ENCODE data around the gene GSTCD. TPM values are rescaled to one million over a fixed set of nuclear protein-coding genes. Genes with fewer than 3 reads are reported as not detected.
"Not testable (repeated sequence)": the region's sequence is repeated elsewhere in the genome, so short reads cannot be mapped to it uniquely, and the experiment has no call there.

The GSTCD gene
- total RNA-seq, 6 donors from 2014 or later = 6.0 to 9.9 (median 8.0) TPM

GRCh38 chr4:105714071-105714521, 5.5 kb downstream of the GSTCD start:
- Histone ChIP-seq H3K4me3 (peak overlapping the region in 2 of 4 donors; percentile 15 to 22), H3K36me3 (peaks cover 0 to 2% (median 0%) of the 10 kb centered on the region in 4 donors), H3K4me1 (peaks cover 6 to 14% (median 11%) of the 10 kb centered on the region in 4 donors), H3K27me3 (no peaks in the 10 kb centered on the region), H3K27ac (no peak overlapping the region), H3K9me3 (no peaks in the 10 kb centered on the region)
- DNase-seq (no peak), ATAC-seq (ENCODE audit: low FRiP score in 2 of 2) (peak in 1 of 2 donors; percentile 46)
- 49 to 71% methylated on average over 5 of the region's 5 CpGs for WGBS, 2 donors
- TF ChIP-seq CTCF (IDR thresholded peaks at IDR 0.05) (no peak), POLR2A (IDR thresholded peaks at IDR 0.05) (no peak), POLR2AphosphoS5 (IDR thresholded peaks at IDR 0.05) (no peak), EP300 (IDR thresholded peaks at IDR 0.05) (no peak)

- H3K27ac ChIP-seq = no peak overlapping the region
- no peak for TF ChIP-seq CTCF (IDR thresholded peaks at IDR 0.05)
- H3K4me3 ChIP-seq = no peak overlapping the region
- ATAC-seq (ENCODE audit: low FRiP score in 2 of 2) = no peak
- H3K4me1 ChIP-seq = peaks cover 0 to 7% (median 3%) of the 10 kb centered on the region in 4 donors
- H3K27me3 ChIP-seq = no peaks in the 10 kb centered on the region
- 55 to 64% methylated on average over 1 of the region's 1 CpG for WGBS, 2 donors
- H3K9me3 ChIP-seq = no peaks in the 10 kb centered on the region
- peaks cover 0 to 5% (median 0%) of the 10 kb centered on the region in 4 donors for H3K36me3 ChIP-seq
- no peak for DNase-seq
These were observed 6.3 kb downstream of the GSTCD start for GRCh38 chr4:105714932-105715331.

GRCh38 chr4:105715692-105716278, 7.2 kb downstream of the GSTCD start:
- Histone ChIP-seq H3K4me3 (no peak overlapping the region), H3K9me3 (no peaks in the 10 kb centered on the region), H3K36me3 (peaks cover 0 to 5% (median 0%) of the 10 kb centered on the region in 4 donors), H3K27ac (no peak overlapping the region), H3K27me3 (no peaks in the 10 kb centered on the region), H3K4me1 (peaks cover 0 to 7% (median 3%) of the 10 kb centered on the region in 4 donors)
- ATAC-seq (ENCODE audit: low FRiP score in 2 of 2) (peak in 1 of 2 donors; percentile 53), DNase-seq (no peak)
- 44 to 50% methylated on average over 4 of the region's 4 CpGs for whole genome bisulfite sequencing, 2 donors
- peak in 5 of 6 experiments; percentile 33 to 43 (median 37) for TF ChIP-seq CTCF (IDR thresholded peaks at IDR 0.05)
- TF ChIP-seq POLR2AphosphoS5 (IDR thresholded peaks at IDR 0.05) = no peak

- H3K27me3 ChIP-seq = no peaks in the 10 kb centered on the region
- peaks cover 0 to 7% (median 3%) of the 10 kb centered on the region in 4 donors for H3K4me1 ChIP-seq
- no peak overlapping the region for H3K4me3 ChIP-seq
- 86 to 100% methylated on average over 2 of the region's 2 CpGs for WGBS, 2 donors
- no peak for DNase-seq
- ATAC-seq (ENCODE audit: low FRiP score in 2 of 2) = no peak
- TF ChIP-seq CTCF (IDR thresholded peaks at IDR 0.05) (no peak), EP300 (IDR thresholded peaks at IDR 0.05) (no peak), POLR2AphosphoS5 (IDR thresholded peaks at IDR 0.05) (no peak), POLR2A (IDR thresholded peaks at IDR 0.05) (no peak)
- H3K9me3 ChIP-seq = no peaks in the 10 kb centered on the region
- H3K36me3 ChIP-seq = peaks cover 0 to 5% (median 0%) of the 10 kb centered on the region in 4 donors
- H3K27ac ChIP-seq = no peak overlapping the region
These were observed 10.6 kb downstream of the GSTCD start for GRCh38 chr4:105719204-105719603.

GRCh38 chr4:105725623-105726022, 17.0 kb downstream of the GSTCD start:
- DNase-seq (no peak), ATAC-seq (ENCODE audit: low FRiP score in 2 of 2) (no peak)
- Histone ChIP-seq H3K9me3 (no peaks in the 10 kb centered on the region), H3K4me3 (no peak overlapping the region), H3K36me3 (no peaks in the 10 kb centered on the region), H3K4me1 (no peaks in the 10 kb centered on the region), H3K27ac (no peak overlapping the region), H3K27me3 (no peaks in the 10 kb centered on the region)
- 91 to 95% methylated on average over 2 of the region's 2 CpGs for WGBS, 2 donors
- no peak for TF ChIP-seq POLR2A (IDR thresholded peaks at IDR 0.05)
- TF ChIP-seq POLR2AphosphoS5 (IDR thresholded peaks at IDR 0.05) = no peak
- TF ChIP-seq CTCF (IDR thresholded peaks at IDR 0.05) = no peak
- TF ChIP-seq EP300 (IDR thresholded peaks at IDR 0.05) = no peak

GRCh38 chr4:105729895-105730294, 21.3 kb downstream of the GSTCD start:
- H3K27ac ChIP-seq; DNase-seq; ATAC-seq (ENCODE audit: low FRiP score in 2 of 2); H3K4me3 ChIP-seq; H3K27me3 ChIP-seq; H3K9me3 ChIP-seq; H3K36me3 ChIP-seq; H3K4me1 ChIP-seq: not testable (repeated sequence)
- WGBS, 2 donors = 97 to 100% methylated on average over 4 of the region's 4 CpGs

GRCh38 chr4:105735217-105735616, 26.6 kb downstream of the GSTCD start:
- not testable (repeated sequence) for H3K4me3 ChIP-seq; H3K27ac ChIP-seq; H3K27me3 ChIP-seq; H3K36me3 ChIP-seq; ATAC-seq (ENCODE audit: low FRiP score in 2 of 2); H3K4me1 ChIP-seq
- whole genome bisulfite sequencing, 2 donors = 98% methylated on average over 9 to 10 of the region's 10 CpGs
- peak in 1 of 2 donors; percentile 3 for DNase-seq
- H3K9me3 ChIP-seq = peaks cover 12 to 22% (median 17%) of the 10 kb centered on the region in 4 donors

Measured in upper lobe of left lung (tissue), 6 donors.